AML-193 (cell line): ENCODE data around the gene SCNN1A.
A peak's percentile ranks its signal among the peaks of the same experiment; 100 is the strongest.

ENCODE experiments used
- DNase-seq, 2 experiments: peaks; one replicate each; lab custom pipeline; 2025; lab: John Stamatoyannopoulos, UW

The SCNN1A gene

DNA sequence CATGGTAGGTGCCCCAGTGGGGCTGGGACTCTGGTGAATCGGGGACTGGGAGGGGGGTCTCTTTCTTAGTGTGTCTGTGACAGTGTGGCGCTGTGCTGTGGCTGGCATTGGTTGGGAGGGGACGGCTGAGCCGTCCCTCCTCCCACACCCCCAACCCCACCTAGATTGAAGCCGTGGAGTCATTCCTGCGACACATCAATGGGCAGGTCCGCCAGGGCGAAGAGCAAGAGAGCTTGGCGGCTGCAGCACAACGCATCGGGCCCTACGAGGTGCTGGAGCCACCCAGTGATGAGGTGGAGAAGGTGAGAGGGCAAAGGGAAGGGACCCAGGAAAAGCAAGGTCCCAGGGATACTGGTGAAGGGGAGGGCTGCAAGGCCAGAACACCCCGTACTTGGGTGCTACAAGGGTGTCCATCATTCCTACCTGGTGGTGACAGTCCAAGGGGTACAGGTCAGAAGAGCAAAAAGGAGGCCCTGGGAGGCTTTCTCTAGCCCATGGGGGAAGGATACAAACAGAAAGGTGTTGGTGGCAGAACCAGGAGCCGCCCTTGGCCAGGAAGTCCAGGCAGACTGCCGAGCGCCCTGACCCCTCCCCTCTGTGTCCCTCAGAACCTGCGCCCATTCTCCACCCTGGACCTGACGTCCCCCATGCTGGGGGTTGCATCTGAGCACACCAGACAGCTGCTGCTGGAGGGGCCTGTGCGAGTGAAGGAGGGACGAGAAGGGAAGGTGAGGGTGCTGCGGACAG is 57.5 kb downstream of the SCNN1A start:
- DNase-seq = no peak

DNA sequence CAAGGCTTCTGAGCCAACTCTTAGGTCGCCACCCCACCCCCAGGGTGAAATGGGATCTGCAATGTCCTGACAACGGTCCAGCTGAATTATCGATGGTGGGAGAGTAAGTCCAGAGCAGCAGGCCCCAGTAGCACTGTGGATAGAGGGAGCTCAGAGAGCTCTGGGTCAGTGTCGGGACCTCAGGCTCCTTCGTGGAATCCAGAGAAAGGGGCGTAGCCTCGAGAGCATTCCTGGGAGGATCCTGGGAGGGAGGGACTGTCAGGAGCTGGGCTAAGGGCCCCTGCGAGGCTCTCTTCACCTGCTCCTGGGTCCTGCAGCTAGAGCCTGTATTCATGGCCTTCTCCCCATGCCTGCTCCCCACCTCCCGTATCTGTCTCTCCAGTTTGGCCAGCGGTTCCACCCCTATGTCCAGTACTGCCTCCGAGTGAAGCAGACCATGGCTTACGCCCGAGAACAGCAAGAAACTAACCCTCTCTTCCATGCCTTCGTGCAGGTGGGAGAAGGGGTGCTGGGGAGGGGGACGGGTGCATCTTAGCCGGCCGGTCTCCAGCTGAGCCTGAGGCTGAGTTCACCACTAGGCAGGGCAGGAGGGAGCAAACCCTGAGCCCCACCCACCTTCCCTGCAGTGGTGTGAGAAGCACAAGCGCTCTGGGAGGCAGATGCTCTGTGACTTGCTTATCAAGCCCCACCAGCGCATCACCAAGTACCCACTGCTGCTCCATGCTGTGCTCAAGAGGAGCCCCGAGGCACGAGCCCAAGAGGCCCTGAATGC is 58.3 kb downstream of the SCNN1A start:
- no peak for DNase-seq

DNA sequence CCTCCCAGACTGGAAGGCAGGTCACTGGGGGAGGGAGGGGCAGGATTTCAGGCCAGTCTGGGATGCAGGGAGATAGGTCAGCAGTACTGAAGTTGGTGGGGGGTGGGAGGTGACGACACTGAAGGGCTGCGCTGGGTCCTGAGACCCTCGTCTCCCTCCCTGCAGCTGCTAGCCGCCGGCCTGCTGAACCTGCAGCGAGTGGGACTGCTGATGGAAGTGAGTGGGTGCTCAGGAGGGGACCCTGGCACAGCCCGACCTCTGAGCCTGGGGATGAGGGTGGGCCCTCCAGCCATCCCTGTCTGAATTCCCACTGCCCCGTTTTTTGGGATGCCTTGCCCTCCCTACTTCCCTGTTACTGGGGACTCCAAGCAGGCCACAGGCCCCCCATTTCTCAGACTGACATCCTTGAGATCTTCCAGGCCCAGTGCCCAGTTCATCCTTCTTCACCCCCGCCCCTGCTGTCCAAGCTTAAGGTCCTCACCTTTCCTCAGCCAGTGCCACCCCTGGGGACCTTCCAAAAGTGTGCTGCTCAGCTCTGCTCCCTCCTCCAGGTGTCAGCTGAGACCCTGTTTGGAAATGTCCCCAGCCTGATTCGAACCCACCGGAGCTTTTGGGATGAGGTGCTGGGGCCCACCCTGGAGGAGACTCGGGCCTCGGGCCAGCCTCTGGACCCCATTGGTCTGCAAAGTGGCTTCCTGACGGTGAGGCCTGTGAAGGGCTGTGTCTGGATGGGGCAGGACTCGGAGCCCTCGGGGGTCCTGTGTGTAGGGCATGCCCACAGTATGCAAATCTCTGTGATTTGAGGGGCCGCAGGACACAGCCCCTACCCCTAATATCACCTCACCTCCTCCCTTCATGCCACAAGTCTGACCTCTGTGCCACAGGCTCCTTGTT is 59.4 kb downstream of the SCNN1A start:
- DNase-seq = no peak

DNA sequence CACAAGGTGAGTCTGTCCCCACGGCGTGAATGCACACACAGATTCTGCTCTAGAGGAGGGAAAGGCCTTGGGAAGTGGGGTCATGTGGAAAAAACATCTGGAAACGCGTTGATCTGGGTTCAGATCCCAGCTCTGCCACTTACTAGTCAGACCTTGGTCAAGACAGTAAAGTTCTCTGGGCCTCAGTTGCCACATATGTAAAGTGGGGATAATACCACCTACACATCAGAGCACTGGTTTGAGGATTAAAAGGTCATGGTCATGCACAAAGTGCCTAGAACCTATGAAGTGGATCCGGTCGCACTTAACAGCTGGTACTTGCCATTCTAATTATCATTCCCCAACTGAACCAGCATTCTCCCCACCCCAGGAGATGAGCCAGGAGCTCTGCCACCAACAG is 60.2 kb downstream of the SCNN1A start:
- DNase-seq = no peak

DNA sequence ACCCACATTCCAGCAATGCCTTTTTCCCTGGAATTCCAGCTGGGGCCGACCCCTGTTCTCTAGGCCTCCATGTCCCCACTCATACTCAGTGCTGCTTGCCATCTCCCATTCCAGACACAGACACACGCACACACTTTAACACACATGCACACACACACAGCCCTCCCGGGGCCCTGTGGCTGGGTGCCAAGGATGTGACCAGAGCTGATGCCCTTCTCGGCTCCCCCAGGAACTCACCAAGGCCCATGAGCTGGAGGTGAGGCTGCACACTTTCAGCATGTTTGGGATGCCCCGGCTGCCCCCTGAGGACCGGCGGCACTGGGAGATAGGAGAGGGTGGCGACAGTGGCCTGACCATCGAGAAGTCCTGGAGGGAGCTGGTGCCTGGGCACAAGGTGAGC is 60.6 kb downstream of the SCNN1A start:
- DNase-seq = no peak

DNA sequence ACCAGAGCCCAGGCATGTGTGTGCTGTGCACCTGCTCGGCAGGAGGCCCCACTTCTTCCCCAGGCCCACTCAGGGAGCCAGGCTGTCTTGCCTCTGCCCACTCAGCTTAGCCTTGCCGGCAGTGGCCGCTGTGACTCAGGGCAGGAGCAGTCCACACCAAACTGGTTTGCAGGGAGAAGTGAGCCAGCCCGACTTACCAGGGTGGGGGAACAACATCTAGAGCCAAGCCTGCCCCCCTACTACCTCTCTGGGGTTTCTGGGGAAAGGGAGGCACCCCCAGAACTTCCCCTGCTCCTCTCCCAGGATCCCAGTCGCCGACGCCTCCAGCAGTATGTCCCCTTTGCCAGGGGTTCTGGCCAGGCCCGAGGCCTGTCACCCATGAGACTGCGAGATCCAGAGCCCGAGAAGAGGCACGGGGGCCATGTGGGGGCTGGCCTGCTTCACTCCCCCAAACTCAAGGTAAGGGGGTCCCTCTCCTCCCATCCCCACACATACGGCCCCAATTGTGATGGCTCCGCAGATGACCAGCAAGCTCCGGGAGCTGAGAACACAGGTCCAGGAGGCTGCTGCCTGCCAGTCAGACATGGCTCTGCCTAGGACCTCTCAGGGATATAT is 61.9 kb downstream of the SCNN1A start:
- no peak for DNase-seq

DNA sequence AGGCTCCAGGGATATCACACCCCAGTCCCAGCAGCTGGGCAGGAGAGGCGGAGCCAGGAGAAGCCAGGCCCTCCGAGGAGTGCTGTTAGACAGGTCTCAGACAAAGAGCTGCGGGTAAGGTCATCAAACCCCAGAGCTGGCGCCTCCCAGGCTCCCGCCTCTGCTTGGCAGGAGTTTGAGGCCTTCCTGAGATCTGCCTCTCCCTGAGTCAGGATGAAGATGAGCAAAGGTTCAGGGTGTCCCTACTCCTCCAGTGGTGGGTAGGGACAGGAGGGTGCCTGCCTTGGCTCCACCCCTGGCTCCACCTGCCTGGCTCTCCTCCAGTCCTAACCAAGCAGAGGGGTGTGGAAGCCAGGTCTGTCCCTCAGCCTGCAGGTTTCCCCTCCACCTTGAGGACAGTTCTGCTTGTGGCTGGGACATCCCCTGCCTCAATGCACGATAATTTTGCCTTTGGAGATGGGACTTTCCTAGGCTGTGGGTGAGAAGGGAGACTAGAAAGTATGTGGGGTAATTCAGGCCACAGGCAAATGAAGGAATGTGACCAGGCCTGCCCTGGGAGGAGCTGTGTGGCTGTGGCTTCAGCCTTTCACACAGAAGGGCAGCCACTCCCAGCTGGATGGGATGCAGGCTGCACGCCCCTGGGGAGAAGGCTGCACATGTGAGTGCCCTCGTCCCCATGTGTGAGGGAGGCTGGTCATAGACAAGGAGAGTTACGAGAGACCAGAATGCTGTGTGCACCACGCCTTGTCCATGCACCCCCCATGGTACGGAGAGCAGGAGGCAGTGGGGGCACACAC is 62.6 kb downstream of the SCNN1A start:
- no peak for DNase-seq

DNA sequence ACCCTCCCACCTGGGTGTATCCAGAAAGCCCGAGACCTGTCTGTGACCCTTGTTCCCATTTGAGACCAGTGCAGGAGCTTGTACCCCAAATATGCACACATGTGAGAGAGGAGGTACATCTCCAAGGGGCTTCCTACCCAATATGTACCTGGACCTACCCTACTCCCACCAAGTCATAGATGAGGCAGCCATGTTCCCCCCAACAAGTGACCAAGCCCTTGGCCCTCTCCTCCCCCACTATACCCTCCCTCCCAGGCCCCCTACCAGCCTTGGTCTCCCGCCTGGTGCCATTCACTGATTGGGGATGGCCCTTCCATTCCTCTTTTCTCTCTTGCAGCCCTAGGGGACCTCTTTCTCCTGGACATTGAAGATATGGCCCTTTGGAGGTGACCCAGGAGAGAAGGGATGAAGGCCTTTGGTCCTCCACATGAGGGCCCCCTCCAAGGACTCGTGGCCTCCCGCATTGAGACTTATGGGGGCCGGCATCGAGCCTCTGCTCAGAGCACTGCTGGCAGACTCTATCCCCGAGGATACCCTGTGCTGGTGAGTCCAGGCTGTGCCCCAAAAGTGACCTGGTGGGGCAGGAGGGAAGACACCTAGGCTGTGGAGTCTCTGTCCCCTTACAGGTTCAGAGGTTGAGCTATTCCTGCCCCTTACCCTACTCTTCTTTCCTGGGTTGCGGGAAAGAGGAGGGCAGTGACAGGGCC is 63.4 kb downstream of the SCNN1A start:
- no peak for DNase-seq

DNA sequence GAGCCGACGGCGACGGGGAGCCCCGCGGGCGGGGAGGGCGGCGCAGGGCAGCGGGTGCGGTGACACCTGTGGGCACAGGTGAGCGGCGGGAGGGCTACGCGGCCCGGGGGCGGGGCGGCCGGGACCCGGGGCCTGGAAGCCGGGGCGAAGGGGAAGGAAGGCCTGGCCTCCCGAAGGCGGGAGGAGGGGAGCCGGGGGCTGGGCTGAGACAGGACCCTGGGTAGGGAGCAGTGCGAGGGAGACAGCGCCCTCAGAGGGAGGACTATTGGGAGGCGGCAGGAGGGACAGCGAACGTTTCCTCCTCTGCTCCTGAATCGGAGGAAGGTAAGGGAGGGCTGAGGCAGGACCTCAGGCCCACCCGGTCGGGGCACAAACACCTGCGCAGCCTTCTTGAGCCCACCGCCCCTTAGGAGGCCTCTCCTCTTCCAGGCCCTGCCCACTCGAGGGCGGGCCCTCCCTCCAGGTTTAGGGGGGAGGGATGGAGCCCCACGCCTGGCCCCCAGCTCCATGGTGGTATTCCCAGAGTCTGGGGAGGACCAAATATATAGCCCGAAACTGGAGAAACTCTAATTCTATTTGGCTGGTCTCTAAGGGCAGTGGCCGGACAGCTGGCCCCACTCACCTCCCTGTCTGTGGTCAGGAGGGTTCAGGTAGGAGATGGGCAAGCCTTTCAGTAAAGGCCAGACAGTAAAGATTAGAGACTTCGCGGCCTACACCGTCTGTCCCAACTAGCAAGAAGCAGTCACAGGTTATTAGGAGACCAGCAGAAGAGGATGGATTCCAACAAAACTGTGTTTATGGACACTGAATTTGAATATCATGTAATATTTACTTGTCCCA is 64.4 kb downstream of the SCNN1A start:
- DNase-seq = no peak

DNA sequence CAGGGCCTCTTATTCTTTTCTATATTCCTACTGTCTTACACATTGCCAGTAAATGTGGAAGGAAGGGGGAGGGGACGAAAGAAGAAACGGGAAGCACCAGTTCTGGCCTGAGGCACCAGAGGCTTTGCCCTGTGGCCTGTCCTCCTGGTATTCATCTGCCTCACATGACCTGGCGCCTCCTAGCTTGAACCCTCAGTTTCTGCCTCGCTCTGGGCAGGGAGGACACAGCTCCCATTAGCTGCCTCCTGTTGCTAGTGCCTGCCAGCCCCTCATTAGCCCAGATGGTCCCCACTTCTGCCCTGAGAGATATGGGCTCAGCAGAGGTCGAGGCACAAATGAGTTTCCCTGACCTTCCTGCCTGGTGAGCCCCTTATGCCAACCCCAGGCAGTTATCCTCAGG is 67.8 kb downstream of the SCNN1A start:
- DNase-seq = peak; percentile 74 to 75

DNA sequence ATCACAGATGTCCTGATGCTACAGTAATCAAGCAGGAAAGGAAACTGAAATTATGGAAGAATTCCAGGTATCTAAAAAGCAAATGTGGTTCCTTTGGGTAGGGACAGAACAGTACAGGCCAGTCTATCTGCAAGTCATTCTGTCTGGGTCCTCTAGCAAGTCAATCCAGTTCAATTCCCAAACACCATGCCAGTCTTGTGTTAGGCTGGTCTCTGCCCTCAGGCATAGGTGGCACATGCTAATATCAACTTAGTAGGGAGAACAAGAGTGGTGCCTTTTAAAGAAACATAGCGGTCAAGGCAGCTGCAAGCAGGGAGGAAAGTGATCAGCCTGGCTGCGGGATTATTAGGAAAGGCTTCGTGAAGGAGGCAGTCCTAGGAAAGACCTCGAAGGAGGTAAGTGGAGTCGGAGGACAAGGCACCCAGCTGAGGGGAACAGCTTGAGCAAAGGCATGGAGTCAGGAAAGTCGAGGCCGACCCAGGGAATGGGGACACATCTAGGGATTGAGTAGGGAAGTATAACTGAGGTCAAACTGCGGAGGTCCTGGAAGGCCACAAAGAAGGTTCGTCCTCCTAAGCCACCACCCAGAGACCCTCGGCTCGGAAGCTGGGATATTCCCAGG is 68.7 kb downstream of the SCNN1A start:
- no peak for DNase-seq

DNA sequence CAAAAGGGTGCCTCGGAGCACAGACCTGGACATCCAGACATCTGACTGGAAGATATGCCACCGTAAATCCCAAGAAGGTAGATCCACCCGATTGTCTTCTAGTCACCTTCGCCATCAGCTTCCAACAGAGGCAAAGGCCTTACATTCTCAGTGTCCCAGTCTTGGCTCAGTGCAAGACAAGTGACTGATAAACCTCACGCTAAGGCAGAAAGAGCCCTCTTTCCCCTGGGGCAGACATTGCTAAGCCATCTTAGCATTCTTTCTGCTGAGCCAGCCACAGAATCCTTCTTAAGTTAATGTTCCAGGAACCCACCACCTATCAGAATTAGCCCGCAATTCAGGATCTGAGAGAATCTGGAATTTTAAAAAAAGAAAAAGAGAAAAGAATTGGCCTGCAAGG is 69.2 kb downstream of the SCNN1A start:
- no peak for DNase-seq

DNA sequence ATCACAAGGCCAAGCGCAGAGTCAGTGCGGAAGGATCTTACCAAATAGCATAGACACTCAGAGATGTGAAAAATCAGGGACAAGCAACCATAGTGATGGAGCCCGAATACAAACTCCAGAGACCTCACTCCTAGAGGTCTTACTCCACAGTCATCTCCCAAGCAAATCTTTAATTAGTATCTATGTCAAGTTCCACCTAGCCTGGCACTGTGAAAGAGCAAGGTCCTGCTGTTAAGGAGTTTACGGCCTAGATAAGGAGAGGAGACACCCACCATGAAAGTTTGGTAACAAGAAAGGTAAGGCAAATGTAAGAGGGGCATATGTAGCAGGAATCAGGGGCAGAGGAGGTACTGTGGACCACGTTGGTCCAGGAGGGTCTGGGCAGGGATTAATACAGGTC is 72.3 kb downstream of the SCNN1A start:
- DNase-seq = no peak

DNA sequence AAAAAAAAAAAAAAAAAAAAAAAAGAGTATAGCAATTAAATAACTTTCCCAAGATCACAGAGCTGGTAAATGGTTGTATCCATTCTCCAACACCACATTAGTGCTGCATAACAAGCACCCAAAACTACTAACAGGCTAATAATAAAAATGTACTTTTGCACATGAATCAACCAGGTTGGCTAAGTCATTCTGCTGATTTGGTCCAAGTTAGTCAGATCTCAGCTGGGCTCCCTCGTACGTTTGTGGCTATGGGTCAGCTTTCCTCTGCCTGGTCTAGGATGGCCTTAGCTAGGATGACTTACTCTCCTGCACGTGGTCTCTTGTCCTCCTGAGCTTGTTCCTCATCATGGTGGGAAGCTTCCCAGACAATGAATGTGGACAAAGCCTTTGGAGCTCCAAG is 72.7 kb downstream of the SCNN1A start:
- no peak for DNase-seq

DNA sequence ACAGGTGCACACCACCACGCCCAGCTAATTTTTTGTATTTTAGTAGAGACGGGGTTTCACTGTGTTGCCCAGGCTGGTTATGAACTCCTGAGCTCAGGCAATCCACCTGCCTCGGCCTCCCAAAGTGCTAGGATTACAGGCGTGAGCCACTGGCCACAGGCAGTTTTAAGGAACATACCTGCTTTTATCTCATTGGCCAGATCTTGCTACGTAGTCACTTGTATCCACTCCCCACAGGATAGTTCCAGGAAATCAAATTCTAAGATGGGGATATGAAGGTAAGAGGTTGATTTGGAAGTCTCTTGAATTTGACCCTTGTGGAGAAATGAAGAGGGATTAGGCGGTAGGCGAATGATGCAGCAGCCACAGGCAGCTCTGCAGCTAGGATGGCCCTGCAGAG is 73.6 kb downstream of the SCNN1A start:
- DNase-seq = no peak

DNA sequence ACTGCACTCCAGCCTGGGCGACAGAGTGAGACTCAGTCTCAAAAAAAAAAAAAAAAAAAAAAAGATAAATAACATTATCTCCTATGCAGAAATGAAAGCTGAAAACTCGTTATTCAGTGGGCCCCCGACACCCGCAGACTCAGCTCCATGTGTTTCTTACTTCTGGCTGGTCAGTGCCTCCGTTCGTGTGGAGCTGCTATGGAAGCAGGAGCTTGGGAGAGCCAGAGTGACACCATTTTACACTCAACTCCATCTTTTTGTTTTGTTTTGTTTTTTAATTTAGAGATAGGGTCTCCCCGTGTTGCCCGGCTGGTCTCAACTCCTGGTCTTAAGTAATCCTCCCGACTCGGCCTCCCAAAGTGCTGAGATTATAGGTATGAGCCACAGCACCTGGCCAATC is 78.2 kb downstream of the SCNN1A start:
- DNase-seq = no peak
